GF-D8 (cell line): ENCODE measurements around the gene GJB4.
"Not testable (repeated sequence)": the region's sequence is repeated elsewhere in the genome, so short reads cannot be mapped to it uniquely, and the experiment has no call there.

Experiments
- DNase-seq: peaks from one replicate; lab custom pipeline; 2025; lab: John Stamatoyannopoulos, UW

GJB4 gene

GRCh38 chr1:34800214-34800613 is 40.7 kb downstream of the GJB4 start:
- DNase-seq: no peak

GRCh38 chr1:34803770-34804169 is 44.2 kb downstream of the GJB4 start:
- DNase-seq: no peak

DNA sequence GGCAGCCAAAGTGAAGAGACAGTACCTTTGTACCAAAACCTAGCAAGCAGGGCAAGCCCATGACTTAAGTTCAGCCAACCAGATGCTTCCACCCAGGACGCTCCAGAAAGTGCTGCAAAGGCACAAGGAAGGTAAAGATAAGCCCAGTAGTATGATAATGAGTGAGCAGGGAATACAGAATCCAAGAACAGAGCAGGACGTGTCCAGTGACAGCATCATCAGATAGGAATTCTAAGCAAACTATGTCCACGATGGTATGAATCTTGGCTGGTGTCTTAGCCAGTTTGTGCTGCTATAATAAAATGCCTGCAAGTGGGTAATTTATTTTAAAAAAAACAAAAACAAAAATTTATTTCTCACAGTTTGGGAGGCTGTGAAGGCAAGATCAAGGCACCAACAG is 46.9 kb downstream of the GJB4 start:
- DNase-seq: no peak

DNA sequence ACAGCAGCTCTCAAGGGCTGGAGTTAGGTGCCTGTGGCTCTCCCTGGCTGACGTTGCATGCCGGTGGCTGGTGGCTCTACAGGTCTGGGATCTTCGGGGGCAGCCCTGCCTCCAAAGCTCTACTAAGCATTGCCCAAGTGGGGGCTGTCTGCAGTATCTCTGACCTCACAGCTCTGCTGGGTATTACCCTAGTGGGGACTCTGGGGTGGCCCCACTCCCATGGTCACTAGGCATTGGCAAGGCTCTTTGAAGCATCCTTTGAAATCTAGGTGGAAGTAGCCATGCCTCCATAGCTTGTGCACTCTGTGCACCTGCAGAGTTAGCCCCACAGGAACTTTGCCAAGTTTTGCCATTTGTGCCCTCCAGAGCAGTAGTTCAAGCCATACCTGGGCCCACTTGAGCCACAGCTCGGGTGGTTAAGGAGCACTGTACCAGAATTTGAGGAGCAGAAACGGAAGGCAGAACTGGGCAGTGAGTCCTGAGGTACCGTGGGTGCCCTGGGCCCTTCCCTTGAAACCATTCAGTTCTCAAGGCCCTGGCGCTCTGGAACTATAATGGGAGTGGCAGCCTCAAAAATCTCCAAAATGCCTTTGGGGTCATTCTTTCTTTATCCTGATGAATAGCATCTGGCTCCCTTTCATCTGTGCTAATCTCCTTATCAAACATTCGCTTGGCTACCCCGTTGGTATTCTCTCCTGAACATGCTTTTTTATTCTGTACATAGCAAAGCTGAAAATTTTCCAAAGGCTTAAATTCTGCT is 48.7 kb downstream of the GJB4 start:
- no peak for DNase-seq

GRCh38 chr1:34810781-34811180 is 51.2 kb downstream of the GJB4 start:
- DNase-seq: not testable (repeated sequence)
